Natural killer cell (primary cell): ENCODE results near the gene MAST1. TPM values are rescaled to one million over a fixed set of nuclear protein-coding genes. Genes with fewer than 3 reads are reported as not detected.
"Not testable (repeated sequence)": the region's sequence is repeated elsewhere in the genome, so short reads cannot be mapped to it uniquely, and the experiment has no call there.

ENCODE experiments used
- ATAC-seq, 3 donors: fragments of 150-1000 bp in 2 of 3; fragments of 200-7000 bp in 1 of 3; cut with Tn5 transposase; 1 replicate in 1 of 3; 2 replicates in 2 of 3; pipeline ENCODE4 v1.10.0; 2021; ENCODE audit warnings: mild to moderate bottlenecking in 2 of 3, moderate library complexity in 2 of 3
- DNase-seq, 2 donors: peaks; one replicate each; pipeline versions ENCODE4 v3.0.0 to v3.0.0-alpha.2; 2013 to 2021; ENCODE audit warnings: mixed read lengths in 1 of 2
- H3K27ac ChIP-seq: one replicate; pipeline ENCODE4 v1.5.1; 2013; ENCODE audit warnings: mild to moderate bottlenecking, low read length
- H3K27me3 ChIP-seq: one replicate; pipeline ENCODE4 v1.6.1; 2013; ENCODE audit warnings: low read length; ENCODE audit not compliant: control insufficient read depth, insufficient read depth
- H3K36me3 ChIP-seq: one replicate; pipeline ENCODE4 v1.6.1; 2013; ENCODE audit warnings: low read length; ENCODE audit not compliant: control insufficient read depth, insufficient read depth
- H3K4me1 ChIP-seq: one replicate; pipeline ENCODE4 v1.6.1; 2013; ENCODE audit warnings: low read length; ENCODE audit not compliant: control insufficient read depth, insufficient read depth
- H3K4me3 ChIP-seq: one replicate; pipeline ENCODE4 v1.5.1; 2013; ENCODE audit warnings: low read length
- H3K9me3 ChIP-seq: one replicate; pipeline ENCODE4 v1.6.1; 2013; ENCODE audit warnings: low read length; ENCODE audit not compliant: control insufficient read depth, insufficient read depth
- H3K27ac Mint-ChIP-seq, 2 donors: one replicate each; pipeline ENCODE4 v1.8.0; 2022; ENCODE audit warnings: mild to moderate bottlenecking in 2 of 2, mixed read lengths in 2 of 2, moderate library complexity in 1 of 2
- H3K27me3 Mint-ChIP-seq, 2 donors: one replicate each; pipeline ENCODE4 v1.8.0; 2022; ENCODE audit warnings: low read depth in 2 of 2, mixed read lengths in 2 of 2
- H3K36me3 Mint-ChIP-seq: one replicate; pipeline ENCODE4 v1.8.0; 2022; ENCODE audit warnings: mixed read lengths
- H3K4me1 Mint-ChIP-seq, 2 donors: one replicate each; pipeline ENCODE4 v1.8.0; 2022; ENCODE audit warnings: mixed read lengths in 2 of 2
- H3K4me3 Mint-ChIP-seq: one replicate; pipeline ENCODE4 v1.8.0; 2022; ENCODE audit warnings: mild to moderate bottlenecking, moderate library complexity, mixed read lengths
- H3K9me3 Mint-ChIP-seq, 2 donors: one replicate each; pipeline ENCODE4 v1.8.0; 2022; ENCODE audit warnings: mixed read lengths in 2 of 2
- WGBS: methylation state at CpG from one replicate; pipeline ENCODE4 v1.1.7; 2013; ENCODE audit warnings: missing lambda C conversion rate; ENCODE audit not compliant: insufficient coverage; 5-methylcytosine and 5-hydroxymethylcytosine counted together
- intact Hi-C: fragments of 100-400 bp; cut with micrococcal nuclease; formaldehyde crosslinking; loops from one replicate; pipeline ENCODE4 v1.14.2; 2022
- total RNA-seq, 4 donors: library from RNA; stranded (reverse); fragments of 120-200 nt in 1 of 4; gene quantifications; one replicate each; pipeline versions ENCODE4 v1.2.3 to v1.2.4, GENCODE V29; 2013 to 2022
- TF ChIP-seq, protein P1 (sequence below): fragments of 200-600 bp; IDR thresholded peaks from one replicate; pipeline ENCODE4 v1.8.0; 2022; ENCODE audit warnings: antibody characterized with exemption

The MAST1 gene
- total RNA-seq, 3 donors from 2014 or later (not counting 1 experiment from before 2014, with no cell fraction given), result 0.07 to 0.88 TPM; not detected in 1

DNA sequence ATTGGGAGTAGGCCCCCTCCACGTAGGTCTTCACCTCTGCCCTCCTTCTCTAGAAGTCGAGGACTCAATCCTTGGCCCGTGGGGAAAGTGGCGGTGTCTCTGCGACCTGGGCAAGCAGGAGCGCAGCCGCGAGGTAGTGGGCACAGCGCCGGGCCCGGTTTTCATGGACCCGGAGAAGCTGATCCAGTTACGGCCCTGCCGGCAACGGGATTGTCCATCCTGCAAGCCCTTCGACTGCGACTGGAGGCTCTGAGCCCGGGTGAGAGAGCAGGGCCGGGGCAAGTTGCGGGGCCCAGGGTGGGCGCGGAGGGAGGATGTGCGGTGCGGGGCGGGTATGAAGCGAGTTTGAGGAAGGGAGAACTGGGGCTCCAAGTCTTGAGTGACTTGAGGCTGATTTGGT lies 34.3 kb upstream of the MAST1 start:
- H3K27me3 ChIP-seq, result peaks cover 6% of the 10 kb centered on the region
- H3K36me3 ChIP-seq, result peaks cover 5% of the 10 kb centered on the region
- no peak overlapping the region for H3K4me3 Mint-ChIP-seq
- peaks cover 41% of the 10 kb centered on the region for H3K4me1 ChIP-seq
- H3K27me3 Mint-ChIP-seq, result peaks cover 0 to 12% of the 10 kb centered on the region in 2 donors
- no peaks in the 10 kb centered on the region for H3K9me3 Mint-ChIP-seq
- no peak for ATAC-seq
- H3K4me3 ChIP-seq, result no peak overlapping the region
- TF ChIP-seq, protein P1, sequence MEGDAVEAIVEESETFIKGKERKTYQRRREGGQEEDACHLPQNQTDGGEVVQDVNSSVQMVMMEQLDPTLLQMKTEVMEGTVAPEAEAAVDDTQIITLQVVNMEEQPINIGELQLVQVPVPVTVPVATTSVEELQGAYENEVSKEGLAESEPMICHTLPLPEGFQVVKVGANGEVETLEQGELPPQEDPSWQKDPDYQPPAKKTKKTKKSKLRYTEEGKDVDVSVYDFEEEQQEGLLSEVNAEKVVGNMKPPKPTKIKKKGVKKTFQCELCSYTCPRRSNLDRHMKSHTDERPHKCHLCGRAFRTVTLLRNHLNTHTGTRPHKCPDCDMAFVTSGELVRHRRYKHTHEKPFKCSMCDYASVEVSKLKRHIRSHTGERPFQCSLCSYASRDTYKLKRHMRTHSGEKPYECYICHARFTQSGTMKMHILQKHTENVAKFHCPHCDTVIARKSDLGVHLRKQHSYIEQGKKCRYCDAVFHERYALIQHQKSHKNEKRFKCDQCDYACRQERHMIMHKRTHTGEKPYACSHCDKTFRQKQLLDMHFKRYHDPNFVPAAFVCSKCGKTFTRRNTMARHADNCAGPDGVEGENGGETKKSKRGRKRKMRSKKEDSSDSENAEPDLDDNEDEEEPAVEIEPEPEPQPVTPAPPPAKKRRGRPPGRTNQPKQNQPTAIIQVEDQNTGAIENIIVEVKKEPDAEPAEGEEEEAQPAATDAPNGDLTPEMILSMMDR, result no peak
- H3K27ac ChIP-seq, result no peak overlapping the region
- intact Hi-C loops, result no loop called here
- DNase-seq, result no peak
- no peak overlapping the region for H3K27ac Mint-ChIP-seq
- H3K9me3 ChIP-seq, result no peaks in the 10 kb centered on the region
- H3K4me1 Mint-ChIP-seq, result peaks cover 26 to 35% of the 10 kb centered on the region in 2 donors
- 94% methylated on average over 26 of the region's 26 CpGs for WGBS
- no peaks in the 10 kb centered on the region for H3K36me3 Mint-ChIP-seq

DNA sequence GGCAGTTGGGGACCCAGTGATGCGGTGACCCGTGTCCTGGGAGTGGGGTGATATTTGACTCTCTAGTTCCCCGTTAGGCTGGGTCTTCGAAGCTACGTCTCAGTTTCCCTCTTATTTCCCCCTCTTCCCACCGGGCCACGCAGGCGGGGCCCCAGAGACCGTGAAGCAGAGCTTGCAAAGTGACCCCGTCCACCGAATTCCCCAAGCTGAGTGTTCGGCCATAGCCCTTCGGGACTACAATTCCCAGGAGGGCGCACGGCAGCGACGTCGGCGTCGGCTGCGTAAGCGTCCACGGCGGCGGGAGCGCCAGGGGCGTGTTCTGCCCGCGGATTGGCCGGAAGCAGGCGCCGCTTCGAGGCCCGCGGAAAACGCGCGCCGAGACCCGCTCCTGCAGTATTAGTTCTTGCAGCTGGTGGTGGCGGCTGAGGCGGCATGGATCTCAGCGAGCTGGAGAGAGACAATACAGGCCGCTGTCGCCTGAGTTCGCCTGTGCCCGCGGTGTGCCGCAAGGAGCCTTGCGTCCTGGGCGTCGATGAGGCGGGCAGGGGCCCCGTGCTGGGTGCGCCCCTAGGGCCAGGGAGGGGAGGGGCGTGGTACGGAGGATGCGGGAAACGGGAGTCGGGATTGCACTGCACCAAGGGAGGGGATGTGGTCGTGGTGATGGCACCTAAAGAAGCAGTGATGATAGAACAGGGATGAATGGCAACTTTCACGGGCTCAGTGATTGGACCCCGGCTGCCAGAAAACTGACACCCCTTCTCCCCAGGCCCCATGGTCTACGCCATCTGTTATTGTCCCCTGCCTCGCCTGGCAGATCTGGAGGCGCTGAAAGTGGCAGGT lies 31.9 kb upstream of the MAST1 start, which contains the start of gene RNASEH2A:
RNASEH2A (plus strand) TSS at position 343 of the 840 bp plus-strand sequence; CDS start at position 433, 90 bp downstream.
- TF ChIP-seq, protein P1, result no peak
- DNase-seq (peak; percentile 80 to 93), ATAC-seq (peak; percentile 94 to 98 (median 96))
- Mint-ChIP-seq H3K36me3 (no peaks in the 10 kb centered on the region), H3K27ac (peak within 1 kb of the TSS; percentile 83 to 94), H3K4me3 (peak within 1 kb of the TSS; percentile 93), H3K4me1 (peaks cover 17 to 26% of the 10 kb centered on the region in 2 donors), H3K27me3 (peaks cover 0 to 5% of the 10 kb centered on the region in 2 donors), H3K9me3 (no peaks in the 10 kb centered on the region)
- peaks cover 13% of the 10 kb centered on the region for H3K36me3 ChIP-seq
- peaks cover 27% of the 10 kb centered on the region for H3K4me1 ChIP-seq
- no peaks in the 10 kb centered on the region for H3K9me3 ChIP-seq
- peaks cover 4% of the 10 kb centered on the region for H3K27me3 ChIP-seq
- 4% methylated on average over 64 of the region's 66 CpGs for WGBS
- H3K27ac ChIP-seq, result peak within 1 kb of the TSS; percentile 72
- intact Hi-C loops, result loop anchor here (5.0 kb wide), 1 partner anchor 36 kb away; no protein-coding TSS in a partner anchor
- H3K4me3 ChIP-seq, result peak within 1 kb of the TSS; percentile 93

DNA sequence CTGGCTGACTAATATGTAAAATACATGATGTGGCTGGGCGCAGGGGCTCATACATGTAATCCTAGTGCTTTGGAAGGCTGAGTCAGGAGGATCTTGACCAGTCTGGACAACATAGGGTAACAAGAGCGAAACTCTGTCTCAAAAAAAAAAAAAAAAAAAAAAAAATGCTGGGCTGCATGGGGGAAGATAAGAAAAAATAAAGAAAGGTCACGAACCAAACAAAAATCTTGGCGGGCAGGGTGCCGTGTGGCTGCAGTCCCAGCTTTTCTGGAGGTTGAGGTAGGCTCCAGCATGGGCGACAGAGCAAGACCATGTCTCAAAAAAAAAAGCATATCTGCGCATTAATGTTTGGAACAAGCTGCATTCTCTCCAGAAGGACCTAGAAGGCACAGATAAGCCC lies 23.2 kb upstream of the MAST1 start:
- intact Hi-C loops, result no loop called here

DNA sequence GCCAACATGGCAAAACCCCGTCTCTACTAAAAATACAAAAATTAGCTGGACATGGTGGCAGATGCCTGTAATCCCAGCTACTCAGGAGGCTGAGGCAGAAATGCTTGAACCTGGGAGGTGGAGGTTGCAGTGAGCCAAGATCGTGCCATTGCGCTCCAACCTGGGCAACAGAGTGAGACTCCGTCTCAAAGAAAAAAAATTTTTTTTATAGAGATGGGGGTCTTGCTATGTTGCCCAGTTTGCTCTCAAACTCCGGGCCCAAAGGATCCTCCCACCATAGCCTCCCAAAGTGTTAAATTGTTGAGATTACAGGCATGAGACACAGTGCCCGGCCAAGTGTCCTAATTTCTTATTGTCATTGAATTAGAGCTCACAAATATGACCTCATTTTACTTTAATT lies 21.1 kb upstream of the MAST1 start:
- ATAC-seq, H3K27ac Mint-ChIP-seq, H3K36me3 ChIP-seq, H3K27me3 Mint-ChIP-seq, DNase-seq, H3K9me3 ChIP-seq, H3K4me3 ChIP-seq, intact Hi-C loops, H3K36me3 Mint-ChIP-seq, H3K4me1 Mint-ChIP-seq, H3K27ac ChIP-seq, H3K27me3 ChIP-seq, H3K9me3 Mint-ChIP-seq, H3K4me1 ChIP-seq, H3K4me3 Mint-ChIP-seq: not testable (repeated sequence)
- 98% methylated on average over 6 of the region's 6 CpGs for WGBS

More for the DNA sequence above, 23.2 kb upstream of the MAST1 start:
- Histone ChIP-seq H3K4me3 (no peak overlapping the region), H3K4me1 (no peaks in the 10 kb centered on the region), H3K27ac (no peak overlapping the region), H3K9me3 (no peaks in the 10 kb centered on the region), H3K36me3 (peaks cover 10% of the 10 kb centered on the region), H3K27me3 (no peaks in the 10 kb centered on the region)
- Mint-ChIP-seq H3K9me3 (no peaks in the 10 kb centered on the region), H3K27me3 (no peaks in the 10 kb centered on the region), H3K4me1 (no peaks in the 10 kb centered on the region), H3K27ac (no peak overlapping the region), H3K4me3 (no peak overlapping the region), H3K36me3 (no peaks in the 10 kb centered on the region)
- no peak for ATAC-seq
- TF ChIP-seq, protein P1, result no peak
- no peak for DNase-seq
- 98% methylated on average over 7 of the region's 7 CpGs for WGBS

DNA sequence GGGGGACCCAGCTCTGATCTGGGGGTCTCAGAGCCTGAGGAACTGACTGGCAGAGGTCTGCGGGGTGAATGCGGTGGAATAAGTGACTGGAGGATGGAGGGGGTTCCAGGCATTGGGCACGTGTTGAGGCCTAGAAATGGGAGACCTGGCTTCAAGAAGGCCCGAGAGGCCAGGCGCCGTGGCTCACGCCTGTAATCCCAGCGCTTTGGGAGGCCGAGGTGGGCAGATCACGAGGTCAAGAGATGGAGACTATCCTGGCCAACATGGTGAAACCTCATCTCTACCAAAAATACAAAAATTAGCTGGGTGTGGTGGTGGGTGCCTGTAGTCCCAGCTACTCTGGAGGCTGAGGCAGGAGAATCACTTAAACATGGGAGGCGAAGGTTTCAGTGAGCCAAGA lies 20.5 kb upstream of the MAST1 start:
- H3K4me1 Mint-ChIP-seq, DNase-seq, H3K4me1 ChIP-seq, H3K27me3 Mint-ChIP-seq, H3K4me3 Mint-ChIP-seq, H3K36me3 ChIP-seq, H3K27ac Mint-ChIP-seq, H3K9me3 Mint-ChIP-seq, H3K27me3 ChIP-seq, ATAC-seq, H3K36me3 Mint-ChIP-seq, H3K9me3 ChIP-seq, H3K27ac ChIP-seq, intact Hi-C loops, H3K4me3 ChIP-seq: not testable (repeated sequence)
- WGBS, result 94% methylated on average over 11 of the region's 11 CpGs
